Measurements from ENCODE around the gene PLXNA2. TPM values are rescaled to one million over a fixed set of nuclear protein-coding genes. Genes with fewer than 3 reads are reported as not detected.

The PLXNA2 gene
- total and polyA plus RNA-seq, 2 of the 8 experiments (the other 6 are each of a cell fraction or from before 2014, with no cell fraction given): 0.33 to 1.5 TPM

DNA sequence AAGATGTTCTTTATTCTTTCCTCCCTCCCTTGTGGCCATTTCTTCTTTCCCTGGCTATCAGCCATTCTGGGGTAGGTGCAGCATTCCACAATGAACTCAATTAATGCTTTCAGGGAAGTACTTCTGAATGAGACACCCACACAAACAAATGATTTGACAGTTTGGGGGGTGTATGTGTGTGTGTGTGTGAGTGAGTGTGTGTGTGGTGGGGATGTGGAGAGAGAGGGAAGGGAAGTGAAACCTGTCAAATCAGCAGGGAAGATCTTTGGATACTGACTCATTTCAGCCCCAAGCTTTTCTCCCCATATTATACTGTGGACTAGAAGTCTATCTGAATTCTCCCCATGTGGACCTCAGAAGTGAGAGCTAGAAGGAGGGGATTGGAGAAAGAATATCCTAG lies 178.3 kb downstream of the PLXNA2 start (continued):
- TF ChIP-seq, protein P1, sequence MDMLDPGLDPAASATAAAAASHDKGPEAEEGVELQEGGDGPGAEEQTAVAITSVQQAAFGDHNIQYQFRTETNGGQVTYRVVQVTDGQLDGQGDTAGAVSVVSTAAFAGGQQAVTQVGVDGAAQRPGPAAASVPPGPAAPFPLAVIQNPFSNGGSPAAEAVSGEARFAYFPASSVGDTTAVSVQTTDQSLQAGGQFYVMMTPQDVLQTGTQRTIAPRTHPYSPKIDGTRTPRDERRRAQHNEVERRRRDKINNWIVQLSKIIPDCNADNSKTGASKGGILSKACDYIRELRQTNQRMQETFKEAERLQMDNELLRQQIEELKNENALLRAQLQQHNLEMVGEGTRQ (IDR thresholded peaks at IDR 0.05; ENCODE audit: low read length): no peak
- TF ChIP-seq TAF1 (IDR thresholded peaks at IDR 0.05; ENCODE audit: low read depth, low read length) (no peak), POLR2AphosphoS5 (IDR thresholded peaks at IDR 0.05; ENCODE audit: low read depth, low read length) (no peak), CREB1 (IDR thresholded peaks at IDR 0.05) (no peak)
